HepG2 (cell line): ENCODE results near the gene B4GALT5. TPM values are rescaled to one million over a fixed set of nuclear protein-coding genes. Genes with fewer than 3 reads are reported as not detected.
A peak's percentile ranks its signal among the peaks of the same experiment; 100 is the strongest.

Source experiments
- ARNT2 ChIP-seq: sonication (generic); formaldehyde crosslinking; IDR thresholded peaks from 2 replicates; pipeline ENCODE4 v1.8.0; 2022; ENCODE audit warnings: mild to moderate bottlenecking, low read depth, missing genetic modification reagents, moderate library complexity
- CEBPG ChIP-seq: IDR thresholded peaks from 2 replicates; pipeline ENCODE4 v1.6.1; 2016
- FOSL2 ChIP-seq: sonication (generic); formaldehyde crosslinking; IDR thresholded peaks from 2 replicates; pipeline ENCODE4 v1.4.0; 2020; ENCODE audit warnings: missing genetic modification reagents
- GATAD2A ChIP-seq: IDR thresholded peaks from 2 replicates; pipeline ENCODE4 v1.6.1; 2016
- HMG20B ChIP-seq: conservative IDR thresholded peaks from 2 replicates; pipeline ENCODE4 v1.6.1; 2016; ENCODE audit warnings: missing genetic modification reagents, missing compliant biosample characterization
- KDM1A ChIP-seq: IDR thresholded peaks from 2 replicates; pipeline ENCODE4 v1.6.1; 2016; ENCODE audit warnings: missing compliant biosample characterization
- KDM2A ChIP-seq: sonication (generic); formaldehyde crosslinking; IDR thresholded peaks from 2 replicates; pipeline ENCODE4 v1.4.0; 2020; ENCODE audit warnings: low read depth, missing genetic modification reagents, borderline replicate concordance
- KLF12 ChIP-seq: sonication (generic); formaldehyde crosslinking; IDR thresholded peaks from 2 replicates; pipeline ENCODE4 v1.4.0; 2020; ENCODE audit warnings: missing genetic modification reagents, borderline replicate concordance
- MBNL3 ChIP-seq: fragments of 250-450 bp; sonication (Bioruptor Pico); conservative IDR thresholded peaks from 2 replicates; pipeline ENCODE4 v1.8.0; 2022; ENCODE audit warnings: mild to moderate bottlenecking, inconsistent platforms
- NRL ChIP-seq: sonication (generic); formaldehyde crosslinking; IDR thresholded peaks from 2 replicates; pipeline ENCODE4 v1.5.0; 2020; ENCODE audit warnings: missing genetic modification reagents, mild to moderate bottlenecking, moderate library complexity, borderline replicate concordance
- PHF8 ChIP-seq: sonication (generic); formaldehyde crosslinking; IDR thresholded peaks from 2 replicates; pipeline ENCODE4 v1.5.0; 2020; ENCODE audit warnings: missing genetic modification reagents
- PITX1 ChIP-seq: sonication (generic); formaldehyde crosslinking; IDR thresholded peaks from 2 replicates; pipeline ENCODE4 v1.5.1; 2020; ENCODE audit warnings: mild to moderate bottlenecking, missing genetic modification reagents
- RXRA ChIP-seq: sonication (generic); formaldehyde crosslinking; IDR thresholded peaks from 2 replicates; pipeline ENCODE4 v1.5.1; 2020; ENCODE audit warnings: missing genetic modification reagents
- SNAI1 ChIP-seq: sonication (generic); formaldehyde crosslinking; IDR thresholded peaks from 2 replicates; pipeline ENCODE4 v1.5.0; 2020; ENCODE audit warnings: mild to moderate bottlenecking, missing genetic modification reagents, borderline replicate concordance
- TGIF2 ChIP-seq: IDR thresholded peaks from 2 replicates; pipeline ENCODE4 v1.6.1; 2016; ENCODE audit warnings: control low read depth, missing compliant biosample characterization
- ZBTB7B ChIP-seq: sonication (generic); formaldehyde crosslinking; IDR thresholded peaks from 2 replicates; pipeline ENCODE4 v1.4.0; 2020; ENCODE audit warnings: missing genetic modification reagents
- ZFY ChIP-seq: sonication (generic); formaldehyde crosslinking; IDR thresholded peaks from 2 replicates; pipeline ENCODE4 v1.4.0; 2020; ENCODE audit warnings: missing genetic modification reagents
- ZMYM3 ChIP-seq: sonication (generic); formaldehyde crosslinking; IDR thresholded peaks from 2 replicates; pipeline ENCODE4 v1.5.1; 2020; ENCODE audit warnings: mild to moderate bottlenecking, missing genetic modification reagents
- ZNF292 ChIP-seq: sonication (generic); formaldehyde crosslinking; IDR thresholded peaks from 2 replicates; pipeline ENCODE4 v1.8.1; 2022; ENCODE audit warnings: mild to moderate bottlenecking, low read depth, missing genetic modification reagents, borderline replicate concordance
- ZNF350 ChIP-seq: sonication (generic); formaldehyde crosslinking; IDR thresholded peaks from 2 replicates; pipeline ENCODE4 v1.4.0; 2020; ENCODE audit warnings: mild to moderate bottlenecking, low read depth, missing genetic modification reagents, borderline replicate concordance
- ZNF547 ChIP-seq: sonication (generic); formaldehyde crosslinking; IDR thresholded peaks from 2 replicates; pipeline ENCODE4 v1.5.1; 2020; ENCODE audit warnings: mild to moderate bottlenecking, missing genetic modification reagents
- ZNF605 ChIP-seq: sonication (generic); formaldehyde crosslinking; IDR thresholded peaks from 2 replicates; pipeline ENCODE4 v1.8.0; 2022; ENCODE audit warnings: mild to moderate bottlenecking, missing genetic modification reagents
- ZNF710 ChIP-seq: sonication (generic); formaldehyde crosslinking; IDR thresholded peaks from 2 replicates; pipeline ENCODE4 v1.5.0; 2020; ENCODE audit warnings: mild to moderate bottlenecking, missing genetic modification reagents, borderline replicate concordance
- ZSCAN20 ChIP-seq: sonication (generic); formaldehyde crosslinking; IDR thresholded peaks from 2 replicates; pipeline ENCODE4 v1.4.0; 2020; ENCODE audit warnings: missing genetic modification reagents, mild to moderate bottlenecking, borderline replicate concordance
- ZSCAN21 ChIP-seq: sonication (generic); formaldehyde crosslinking; IDR thresholded peaks from 2 replicates; pipeline ENCODE4 v1.8.0; 2022; ENCODE audit warnings: mild to moderate bottlenecking, missing genetic modification reagents, moderate library complexity, borderline replicate concordance
- polyA plus RNA-seq, 8 experiments: library from polyadenylated mRNA; depleted of rRNA in 3 of 8; stranded (reverse) in 7 of 8; unstranded in 1 of 8; fragments of >200 nt; fragmentation: Illumina TruSeq in 4 of 8; extraction: Trizol in 4 of 8; gene quantifications; 2 replicates each; pipeline versions ENCODE4 v1.2.1 to v1.2.3, GENCODE V29; 2011 to 2016; ENCODE audit warnings: low read depth in 4 of 8, missing spikeins in 1 of 8, mixed read lengths in 1 of 8; ENCODE audit not compliant: insufficient read depth in 1 of 8
- total RNA-seq, 5 experiments: library from RNA; depleted of rRNA; stranded (reverse); fragments of >200 nt; fragmentation: Illumina TruSeq; extraction: Trizol; gene quantifications; 2 replicates each; pipeline ENCODE4 v1.2.3, GENCODE V29; 2016; ENCODE audit warnings: low read depth in 1 of 5
- TF ChIP-seq, protein P1 (sequence below): IDR thresholded peaks from 2 replicates; pipeline ENCODE4 v1.6.1; 2016; ENCODE audit warnings: low read depth, borderline replicate concordance

B4GALT5 gene
- total and polyA plus RNA-seq, 2 of the 13 experiments (the other 11 are each of a cell fraction or from before 2014, with no cell fraction given): 27.3 to 30.9 TPM

DNA sequence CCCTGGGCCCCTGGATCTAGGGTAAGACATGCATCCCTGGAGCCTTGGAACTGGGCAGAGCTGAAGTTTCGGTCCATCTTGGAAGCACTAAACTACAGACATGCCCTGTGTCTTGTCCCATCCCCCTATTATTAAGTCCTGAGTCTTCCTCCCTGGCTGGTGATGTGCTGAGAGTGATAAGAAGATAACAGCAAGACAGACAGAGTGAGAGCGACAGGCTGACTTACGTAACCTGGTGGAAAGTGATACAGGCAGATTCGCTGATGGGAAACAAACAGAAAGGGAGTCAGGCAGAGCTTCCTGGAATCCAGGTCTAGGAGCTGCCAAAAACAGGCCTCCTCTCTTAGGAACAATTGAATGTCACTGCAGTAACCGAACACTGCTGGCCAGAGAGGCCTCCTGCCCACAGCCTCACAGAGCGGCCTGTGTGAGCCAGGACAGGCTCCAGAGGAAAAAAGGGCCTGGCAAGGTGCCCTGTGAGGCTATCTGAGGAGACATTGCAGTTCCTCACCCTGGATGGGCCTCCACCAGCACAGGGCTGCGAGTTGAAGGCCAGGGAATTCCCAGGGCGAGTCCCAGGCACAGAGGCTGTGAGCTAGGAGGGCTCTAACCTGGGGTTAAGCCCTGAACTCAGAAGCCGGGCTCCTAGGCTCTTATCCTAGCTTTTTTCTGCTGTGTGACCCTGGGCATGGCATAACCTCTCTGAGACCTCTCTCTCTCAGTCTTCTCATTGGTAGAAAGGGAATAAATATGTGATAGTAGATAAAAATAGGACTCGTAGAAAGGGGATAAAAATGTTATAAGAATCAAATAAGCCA is 34.2 kb upstream of the B4GALT5 start (continued):
- TF ChIP-seq PITX1 (CRISPR knock-in tag): 0 out of 2 replicates have a peak, but pooled peaks have one; percentile 22
- 0 out of 2 replicates have a peak, but pooled peaks have one; percentile 19 for TF ChIP-seq ZBTB7B (CRISPR knock-in tag)
- TF ChIP-seq KDM2A: peak; percentile 19; the same call in 1 of the 2 replicates
- peak; percentile 52; the same call in 1 of the 2 replicates for TF ChIP-seq RXRA (CRISPR knock-in tag)
- TF ChIP-seq ZFY (CRISPR knock-in tag): peak; percentile 50
- no peak for TF ChIP-seq MBNL3
- TF ChIP-seq ZNF292 (CRISPR knock-in tag): peak; percentile 25; the same call in 1 of the 2 replicates
- peak; percentile 76 for TF ChIP-seq CEBPG (CRISPR knock-in tag)
- TF ChIP-seq TGIF2 (CRISPR knock-in tag): no peak
- TF ChIP-seq KDM1A (CRISPR knock-in tag): 0 out of 2 replicates have a peak, but pooled peaks have one; percentile 14
- TF ChIP-seq, protein P1, sequence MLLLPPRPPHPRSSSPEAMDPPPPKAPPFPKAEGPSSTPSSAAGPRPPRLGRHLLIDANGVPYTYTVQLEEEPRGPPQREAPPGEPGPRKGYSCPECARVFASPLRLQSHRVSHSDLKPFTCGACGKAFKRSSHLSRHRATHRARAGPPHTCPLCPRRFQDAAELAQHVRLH (CRISPR knock-in tag): 0 out of 2 replicates have a peak, but pooled peaks have one; percentile 67
- 0 out of 2 replicates have a peak, but pooled peaks have one; percentile 31 for TF ChIP-seq NRL (CRISPR knock-in tag)
- 0 out of 2 replicates have a peak, but pooled peaks have one; percentile 11 for TF ChIP-seq ARNT2 (CRISPR knock-in tag)
- no peak for TF ChIP-seq SNAI1 (CRISPR knock-in tag)
- TF ChIP-seq ZSCAN20 (CRISPR knock-in tag): peak; percentile 19; the same call in 1 of the 2 replicates
- TF ChIP-seq ZNF350 (CRISPR knock-in tag): 0 out of 2 replicates have a peak, but pooled peaks have one; percentile 38
- peak; percentile 85 for TF ChIP-seq ZMYM3 (CRISPR knock-in tag)
- 0 out of 2 replicates have a peak, but pooled peaks have one; percentile 47 for TF ChIP-seq ZNF547
- TF ChIP-seq ZNF605 (CRISPR knock-in tag): peak; percentile 52; the same call in 1 of the 2 replicates
- peak; percentile 22; the same call in 1 of the 2 replicates for TF ChIP-seq GATAD2A (CRISPR knock-in tag)
- TF ChIP-seq PHF8 (CRISPR knock-in tag): peak; percentile 45; the same call in 1 of the 2 replicates
- TF ChIP-seq ZNF710: 0 out of 2 replicates have a peak, but pooled peaks have one; percentile 41
- 0 out of 2 replicates have a peak, but pooled peaks have one; percentile 50 for TF ChIP-seq KLF12 (CRISPR knock-in tag)
- TF ChIP-seq HMG20B (CRISPR knock-in tag): no peak
- TF ChIP-seq FOSL2 (CRISPR knock-in tag): peak; percentile 47; the same call in 1 of the 2 replicates
- TF ChIP-seq ZSCAN21 (CRISPR knock-in tag): 0 out of 2 replicates have a peak, but pooled peaks have one; percentile 42
